ENCODE data around the gene FAM53A. TPM values are rescaled to one million over a fixed set of nuclear protein-coding genes. Genes with fewer than 3 reads are reported as not detected.

Gene FAM53A
- total RNA-seq, 4 donors from 2014 or later = 1.3 to 3.2 TPM; not detected in 2

DNA sequence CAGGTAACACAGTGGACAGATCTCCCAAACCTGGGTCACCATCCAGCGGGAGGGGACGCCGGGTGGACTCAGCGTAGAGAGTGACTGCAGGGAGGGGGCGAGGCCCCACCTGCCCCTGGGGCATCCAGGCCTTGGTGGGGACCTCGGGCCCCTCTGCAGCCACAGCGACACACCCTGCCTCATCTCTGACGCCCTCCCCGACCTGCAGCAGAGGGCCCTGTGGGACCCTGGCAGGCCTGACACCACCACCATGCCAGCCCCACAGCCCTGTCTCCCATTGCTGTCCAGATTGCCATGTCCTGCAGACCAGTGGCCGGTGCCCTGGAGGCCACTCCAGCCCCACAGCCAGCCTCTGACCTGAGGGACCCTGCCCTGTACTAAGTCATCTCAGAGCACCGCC, 45.2 kb downstream of the FAM53A start:
- intact Hi-C loops (cut with DNase I; ENCODE audit: low total_unique reads) = loop anchor here (10.0 kb wide), 1 partner anchor 274 kb away; no protein-coding TSS in a partner anchor
- H3K4me3 ChIP-seq = no peak overlapping the region
- H3K9me3 ChIP-seq = peaks cover 0 to 4% of the 10 kb centered on the region in 2 donors
- H3K27ac ChIP-seq = no peak overlapping the region
- no peak for DNase-seq
- H3K4me1 ChIP-seq = no peaks in the 10 kb centered on the region
- no peaks in the 10 kb centered on the region for H3K27me3 ChIP-seq
- H3K36me3 ChIP-seq = no peaks in the 10 kb centered on the region
- no peak for TF ChIP-seq POLR2A (IDR thresholded peaks at IDR 0.05)
- TF ChIP-seq, protein P1, sequence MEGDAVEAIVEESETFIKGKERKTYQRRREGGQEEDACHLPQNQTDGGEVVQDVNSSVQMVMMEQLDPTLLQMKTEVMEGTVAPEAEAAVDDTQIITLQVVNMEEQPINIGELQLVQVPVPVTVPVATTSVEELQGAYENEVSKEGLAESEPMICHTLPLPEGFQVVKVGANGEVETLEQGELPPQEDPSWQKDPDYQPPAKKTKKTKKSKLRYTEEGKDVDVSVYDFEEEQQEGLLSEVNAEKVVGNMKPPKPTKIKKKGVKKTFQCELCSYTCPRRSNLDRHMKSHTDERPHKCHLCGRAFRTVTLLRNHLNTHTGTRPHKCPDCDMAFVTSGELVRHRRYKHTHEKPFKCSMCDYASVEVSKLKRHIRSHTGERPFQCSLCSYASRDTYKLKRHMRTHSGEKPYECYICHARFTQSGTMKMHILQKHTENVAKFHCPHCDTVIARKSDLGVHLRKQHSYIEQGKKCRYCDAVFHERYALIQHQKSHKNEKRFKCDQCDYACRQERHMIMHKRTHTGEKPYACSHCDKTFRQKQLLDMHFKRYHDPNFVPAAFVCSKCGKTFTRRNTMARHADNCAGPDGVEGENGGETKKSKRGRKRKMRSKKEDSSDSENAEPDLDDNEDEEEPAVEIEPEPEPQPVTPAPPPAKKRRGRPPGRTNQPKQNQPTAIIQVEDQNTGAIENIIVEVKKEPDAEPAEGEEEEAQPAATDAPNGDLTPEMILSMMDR (IDR thresholded peaks at IDR 0.05) = no peak

- intact Hi-C loops (cut with DNase I; ENCODE audit: low total_unique reads) = loop anchor here (10.0 kb wide), 1 partner anchor 273 kb away; no protein-coding TSS in a partner anchor
- no peak for DNase-seq
- H3K27ac ChIP-seq = no peak overlapping the region
- no peak for TF ChIP-seq POLR2A (IDR thresholded peaks at IDR 0.05)
- TF ChIP-seq, protein P1 (IDR thresholded peaks at IDR 0.05) = no peak
- no peaks in the 10 kb centered on the region for H3K36me3 ChIP-seq
- H3K4me1 ChIP-seq = no peaks in the 10 kb centered on the region
- no peaks in the 10 kb centered on the region for H3K27me3 ChIP-seq
- no peak overlapping the region for H3K4me3 ChIP-seq
- H3K9me3 ChIP-seq = peaks cover 0 to 4% of the 10 kb centered on the region in 2 donors
Observed at GRCh38 chr4:1638272-1638598, 45.9 kb downstream of the FAM53A start.

GRCh38 chr4:1637580-1638271, 46.4 kb downstream of the FAM53A start:
- DNase-seq = no peak
- no peak overlapping the region for H3K27ac ChIP-seq
- peaks cover 0 to 4% of the 10 kb centered on the region in 2 donors for H3K9me3 ChIP-seq
- TF ChIP-seq POLR2A (IDR thresholded peaks at IDR 0.05) = no peak
- TF ChIP-seq, protein P1 (IDR thresholded peaks at IDR 0.05) = no peak
- intact Hi-C loops (cut with DNase I; ENCODE audit: low total_unique reads) = loop anchor here (10.0 kb wide), 1 partner anchor 273 kb away; no protein-coding TSS in a partner anchor
- no peaks in the 10 kb centered on the region for H3K27me3 ChIP-seq
- no peaks in the 10 kb centered on the region for H3K36me3 ChIP-seq
- H3K4me3 ChIP-seq = no peak overlapping the region
- no peaks in the 10 kb centered on the region for H3K4me1 ChIP-seq

DNA sequence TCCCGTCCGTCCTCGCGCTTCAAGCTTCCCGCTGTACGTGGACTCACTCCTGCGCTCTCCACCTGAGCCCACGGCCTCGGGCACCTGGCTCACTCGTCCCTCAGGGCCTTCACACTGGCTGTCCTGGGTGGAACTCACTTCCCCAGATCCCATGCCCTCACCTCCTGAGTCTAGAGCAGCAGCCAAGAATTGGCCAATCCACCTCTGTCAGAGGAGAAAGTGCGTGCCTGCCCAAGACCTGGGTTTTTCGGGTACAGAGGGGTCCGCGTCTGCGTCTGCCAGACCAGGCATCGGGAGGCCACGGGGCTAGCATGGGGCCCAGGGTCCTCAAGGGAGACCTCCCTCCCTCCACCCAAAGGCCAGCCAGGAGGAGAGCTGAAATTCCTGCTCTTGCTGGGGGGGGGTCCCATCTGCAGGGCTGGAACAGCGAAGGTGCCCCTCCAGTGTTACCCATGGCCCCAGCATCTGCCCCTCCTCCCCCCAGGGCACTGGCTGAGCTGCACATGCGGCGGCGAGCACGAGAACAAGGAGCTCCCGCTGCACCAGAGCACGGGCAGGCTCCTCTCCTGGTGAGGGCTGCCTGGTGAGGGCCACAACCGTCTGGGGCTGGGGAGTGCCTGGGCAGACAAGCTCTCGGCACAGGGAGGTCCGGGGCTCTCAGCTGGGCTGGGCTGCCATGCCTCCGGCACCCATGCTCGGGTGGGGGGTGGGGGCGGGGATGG, 47.5 kb downstream of the FAM53A start:
- TF ChIP-seq, protein P1 (IDR thresholded peaks at IDR 0.05) = no peak
- Histone ChIP-seq H3K27ac (no peak overlapping the region), H3K4me1 (no peaks in the 10 kb centered on the region), H3K9me3 (peaks cover 0 to 4% of the 10 kb centered on the region in 2 donors), H3K27me3 (no peaks in the 10 kb centered on the region), H3K4me3 (no peak overlapping the region), H3K36me3 (no peaks in the 10 kb centered on the region)
- intact Hi-C loops (cut with DNase I; ENCODE audit: low total_unique reads) = loop anchor here (10.0 kb wide), 1 partner anchor 272 kb away; no protein-coding TSS in a partner anchor
- DNase-seq = no peak

- Histone ChIP-seq H3K4me3 (no peak overlapping the region), H3K4me1 (no peaks in the 10 kb centered on the region), H3K36me3 (no peaks in the 10 kb centered on the region), H3K27ac (no peak overlapping the region), H3K9me3 (peaks cover 0 to 4% of the 10 kb centered on the region in 2 donors), H3K27me3 (no peaks in the 10 kb centered on the region)
- intact Hi-C loops (cut with DNase I; ENCODE audit: low total_unique reads) = loop anchor here (10.0 kb wide), 1 partner anchor 271 kb away; no protein-coding TSS in a partner anchor
- no peak for DNase-seq
- TF ChIP-seq, protein P1 (IDR thresholded peaks at IDR 0.05) = no peak
- no peak for TF ChIP-seq POLR2A (IDR thresholded peaks at IDR 0.05)
Observed at GRCh38 chr4:1635464-1635863, 48.6 kb downstream of the FAM53A start.
